Muscle of leg (tissue), 11 donors: ENCODE data around the gene PDZRN3. TPM values are rescaled to one million over a fixed set of nuclear protein-coding genes. Genes with fewer than 3 reads are reported as not detected.

Source experiments
- DNase-seq: peaks from one replicate; pipeline ENCODE4 v3.0.0; 2013
- H3K27ac ChIP-seq: one replicate; pipeline ENCODE4 v1.5.1; 2013; ENCODE audit warnings: mild to moderate bottlenecking, low read length, control low read depth
- H3K27me3 ChIP-seq: one replicate; pipeline ENCODE4 v1.6.1; 2013; ENCODE audit warnings: low read length; ENCODE audit not compliant: control insufficient read depth, insufficient read depth
- H3K36me3 ChIP-seq: one replicate; pipeline ENCODE4 v1.6.1; 2013; ENCODE audit warnings: low read length; ENCODE audit not compliant: control insufficient read depth, insufficient read depth
- H3K4me1 ChIP-seq: one replicate; pipeline ENCODE4 v1.6.1; 2013; ENCODE audit warnings: low read length; ENCODE audit not compliant: control insufficient read depth, insufficient read depth
- H3K4me3 ChIP-seq: one replicate; pipeline ENCODE4 v1.5.1; 2013; ENCODE audit warnings: low read length, control low read depth
- H3K9me3 ChIP-seq: replicated peaks from 2 replicates; pipeline ENCODE4 v1.6.1; 2013; ENCODE audit warnings: low read depth, low read length; ENCODE audit not compliant: control insufficient read depth
- WGBS: methylation state at CpG from one replicate; pipeline ENCODE4 v1.1.5; 2013; ENCODE audit warnings: missing lambda C conversion rate; ENCODE audit not compliant: insufficient coverage; 5-methylcytosine and 5-hydroxymethylcytosine counted together
- polyA plus RNA-seq, 8 donors: library from polyadenylated mRNA; unstranded; fragments of 120-200 nt; gene quantifications; one replicate each; pipeline versions ENCODE4 v1.2.1 to v1.2.3, GENCODE V29; 2013; ENCODE audit warnings: inconsistent platforms in 1 of 8, low replicate concordance in 1 of 8; ENCODE audit not compliant: insufficient read length in 8 of 8, insufficient read depth in 1 of 8
- total RNA-seq: library from RNA; stranded (reverse); fragments of 120-200 nt; gene quantifications from one replicate; pipeline ENCODE4 v1.2.4, GENCODE V29; 2013

The PDZRN3 gene
- total and polyA plus RNA-seq, 9 donors, result 57.1 to 96.4 (median 79.7) TPM

DNA sequence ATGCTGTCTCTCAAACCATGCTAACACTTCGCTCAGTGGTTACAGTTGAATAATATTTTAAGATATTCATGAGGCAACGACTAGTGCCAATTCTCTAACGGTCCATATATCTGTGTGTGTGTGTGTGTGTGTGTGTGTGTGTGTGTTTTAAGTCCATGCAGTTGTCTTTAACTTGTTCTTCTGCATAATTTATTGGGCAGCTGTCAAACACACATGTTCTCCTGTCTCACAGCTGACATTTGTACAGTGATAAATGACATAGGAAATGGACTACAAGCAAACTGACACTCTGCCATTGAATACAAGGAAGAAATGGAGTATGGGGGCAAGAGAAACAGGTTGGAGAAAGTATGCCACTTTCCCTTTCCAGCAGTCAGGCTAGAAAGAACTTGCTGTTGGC lies 172.0 kb downstream of the PDZRN3 start:
- no CpG with 5 or more reads among the region's 3 CpGs for WGBS
- peak; percentile 72 for DNase-seq
- no peak overlapping the region for H3K4me3 ChIP-seq
- peaks cover 17% of the 10 kb centered on the region for H3K4me1 ChIP-seq
- no peak overlapping the region for H3K27ac ChIP-seq
- no peaks in the 10 kb centered on the region for H3K9me3 ChIP-seq
- no peaks in the 10 kb centered on the region for H3K36me3 ChIP-seq
- H3K27me3 ChIP-seq, result no peaks in the 10 kb centered on the region

DNA sequence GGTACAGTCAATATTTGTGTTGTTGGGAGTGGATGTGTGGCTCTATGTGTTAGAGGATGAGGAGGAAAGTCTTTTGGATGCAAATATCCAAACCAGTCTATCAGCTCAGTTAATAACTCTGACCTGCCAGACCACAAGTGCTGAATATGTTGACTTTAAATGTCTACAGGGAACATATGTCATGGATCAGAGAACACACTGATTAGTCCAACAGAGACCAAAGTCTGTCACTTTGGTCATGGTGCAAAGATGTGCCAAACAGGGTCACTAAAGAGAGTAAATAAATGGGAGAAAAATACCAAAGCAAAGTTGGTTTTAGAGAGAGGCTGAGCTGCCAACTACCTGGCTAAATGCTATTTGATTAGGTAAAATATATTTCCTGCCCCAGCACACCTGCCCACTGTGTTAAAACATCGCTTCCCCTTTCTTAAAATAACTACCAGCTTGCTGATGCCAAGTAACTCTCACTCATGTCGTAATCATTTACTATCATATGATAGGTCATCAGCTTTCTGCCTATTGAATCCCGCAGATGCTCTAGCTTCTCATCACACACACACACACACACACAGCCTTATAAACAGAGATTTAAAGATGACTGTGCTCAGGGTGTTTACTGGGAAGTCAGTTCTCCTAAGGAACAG lies 173.3 kb downstream of the PDZRN3 start:
- H3K36me3 ChIP-seq, result no peaks in the 10 kb centered on the region
- no peak overlapping the region for H3K27ac ChIP-seq
- peaks cover 17% of the 10 kb centered on the region for H3K4me1 ChIP-seq
- H3K27me3 ChIP-seq, result no peaks in the 10 kb centered on the region
- H3K4me3 ChIP-seq, result no peak overlapping the region
- WGBS, result 44% methylated on average over 2 of the region's 3 CpGs
- no peaks in the 10 kb centered on the region for H3K9me3 ChIP-seq
- DNase-seq, result no peak

DNA sequence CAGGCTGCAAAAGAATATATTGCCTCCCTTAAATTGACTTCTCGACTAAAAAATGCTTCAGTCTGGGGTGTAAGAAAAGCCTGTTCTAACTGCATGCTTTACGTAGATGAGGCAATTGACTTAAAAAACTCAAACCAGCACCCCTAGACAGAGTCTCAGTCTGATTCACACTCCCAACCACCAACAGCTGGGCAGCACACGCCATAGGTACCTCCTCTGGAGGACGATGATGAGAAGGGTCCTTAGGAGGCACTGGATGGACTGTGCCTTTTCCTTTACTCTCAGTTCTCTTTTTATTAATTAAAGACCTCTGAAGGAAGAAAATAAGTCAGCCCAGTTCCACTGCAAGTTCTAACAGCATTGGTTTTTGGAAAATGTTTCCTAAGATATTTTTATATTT lies 175.0 kb downstream of the PDZRN3 start:
- no peaks in the 10 kb centered on the region for H3K27me3 ChIP-seq
- H3K36me3 ChIP-seq, result no peaks in the 10 kb centered on the region
- peaks cover 17% of the 10 kb centered on the region for H3K4me1 ChIP-seq
- no peak overlapping the region for H3K27ac ChIP-seq
- H3K4me3 ChIP-seq, result no peak overlapping the region
- H3K9me3 ChIP-seq, result no peaks in the 10 kb centered on the region
- WGBS, result no CpG with 5 or more reads among the region's 4 CpGs
- no peak for DNase-seq

GRCh38 chr3:73448761-73449301 lies 175.9 kb downstream of the PDZRN3 start:
- no CpG with 5 or more reads among the region's 4 CpGs for whole genome bisulfite sequencing
- DNase-seq, result no peak
- Histone ChIP-seq H3K4me1 (peaks cover 12% of the 10 kb centered on the region), H3K36me3 (no peaks in the 10 kb centered on the region), H3K4me3 (no peak overlapping the region), H3K27ac (no peak overlapping the region), H3K9me3 (no peaks in the 10 kb centered on the region), H3K27me3 (no peaks in the 10 kb centered on the region)

GRCh38 chr3:73448041-73448440 lies 176.7 kb downstream of the PDZRN3 start:
- H3K27me3 ChIP-seq, result no peaks in the 10 kb centered on the region
- no peaks in the 10 kb centered on the region for H3K9me3 ChIP-seq
- peaks cover 14% of the 10 kb centered on the region for H3K4me1 ChIP-seq
- 88% methylated on average over 1 of the region's 2 CpGs for WGBS
- H3K27ac ChIP-seq, result no peak overlapping the region
- H3K36me3 ChIP-seq, result no peaks in the 10 kb centered on the region
- no peak overlapping the region for H3K4me3 ChIP-seq
- DNase-seq, result no peak

DNA sequence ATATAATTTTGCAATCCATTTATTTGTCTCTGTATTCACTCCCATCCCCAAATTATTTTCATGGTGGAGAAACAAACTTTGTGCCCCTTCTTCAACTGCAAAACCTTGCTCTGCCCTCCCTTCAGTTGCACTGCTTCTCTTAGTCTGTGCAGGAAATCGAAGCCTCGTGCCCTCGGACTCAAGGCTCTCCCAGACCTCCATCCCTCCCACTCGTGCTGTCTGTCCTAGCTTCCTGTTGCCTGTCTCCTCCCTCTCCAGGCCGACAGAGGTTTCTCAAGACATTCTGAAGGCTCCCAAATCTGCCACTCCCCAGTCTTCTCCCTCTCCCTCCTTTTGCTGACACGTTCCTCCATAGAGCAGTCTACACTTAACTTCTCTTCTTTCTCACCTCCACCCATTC lies 177.6 kb downstream of the PDZRN3 start:
- no peak for DNase-seq
- H3K9me3 ChIP-seq, result no peaks in the 10 kb centered on the region
- H3K4me1 ChIP-seq, result peaks cover 12% of the 10 kb centered on the region
- H3K27ac ChIP-seq, result no peak overlapping the region
- H3K27me3 ChIP-seq, result no peaks in the 10 kb centered on the region
- no peak overlapping the region for H3K4me3 ChIP-seq
- 59% methylated on average over 6 of the region's 6 CpGs for WGBS
- H3K36me3 ChIP-seq, result no peaks in the 10 kb centered on the region

GRCh38 chr3:73446467-73447110 lies 178.2 kb downstream of the PDZRN3 start:
- no peak overlapping the region for H3K27ac ChIP-seq
- no peak overlapping the region for H3K4me3 ChIP-seq
- H3K36me3 ChIP-seq, result peaks cover 5% of the 10 kb centered on the region
- no peak for DNase-seq
- no peaks in the 10 kb centered on the region for H3K9me3 ChIP-seq
- WGBS, result 100% methylated on average over 3 of the region's 10 CpGs
- H3K27me3 ChIP-seq, result no peaks in the 10 kb centered on the region
- H3K4me1 ChIP-seq, result peaks cover 8% of the 10 kb centered on the region

DNA sequence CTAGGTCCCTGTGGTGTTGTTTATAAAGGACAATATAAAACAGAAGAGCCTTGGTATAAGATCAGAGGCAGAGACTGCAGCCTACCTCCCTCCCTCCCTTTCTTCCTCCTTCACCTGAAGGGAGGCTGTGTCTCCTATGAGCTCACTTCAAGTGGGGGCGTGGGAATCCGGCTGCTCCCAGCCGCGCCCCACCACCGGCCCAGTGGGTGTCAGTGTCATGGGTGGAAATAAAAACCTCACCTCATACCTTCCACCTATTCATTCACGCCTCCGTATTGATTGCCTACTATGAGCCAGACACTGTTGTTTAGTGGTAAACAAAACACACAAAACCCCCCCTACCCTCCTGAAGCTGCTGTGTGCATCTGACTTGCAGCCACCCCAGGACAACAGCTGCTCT lies 181.9 kb downstream of the PDZRN3 start:
- Histone ChIP-seq H3K27me3 (no peaks in the 10 kb centered on the region), H3K27ac (no peak overlapping the region), H3K4me1 (peaks cover 17% of the 10 kb centered on the region), H3K36me3 (peaks cover 11% of the 10 kb centered on the region), H3K9me3 (no peaks in the 10 kb centered on the region), H3K4me3 (no peak overlapping the region)
- 100% methylated on average over 2 of the region's 7 CpGs for WGBS
- DNase-seq, result no peak

DNA sequence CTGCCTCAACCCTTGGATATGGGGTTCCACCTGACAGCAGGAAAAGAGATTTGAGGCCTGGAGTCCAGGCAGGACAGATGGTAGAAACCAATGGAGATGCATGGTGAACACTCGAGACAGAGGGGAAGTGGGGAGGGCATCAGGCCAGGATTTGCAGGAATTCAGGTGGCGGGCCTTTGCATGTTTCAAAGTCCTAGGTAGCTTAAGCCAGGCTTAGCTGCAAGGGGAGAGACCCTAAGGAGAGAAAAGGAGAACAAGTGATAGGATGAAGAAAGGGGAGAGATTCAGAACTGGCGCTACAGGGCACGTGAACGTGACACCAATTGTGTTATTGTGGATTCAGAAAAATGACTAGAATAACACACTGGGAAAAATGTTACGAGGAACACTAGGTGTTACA lies 182.6 kb downstream of the PDZRN3 start:
- Histone ChIP-seq H3K4me1 (peaks cover 17% of the 10 kb centered on the region), H3K4me3 (no peak overlapping the region), H3K36me3 (peaks cover 11% of the 10 kb centered on the region), H3K27ac (no peak overlapping the region), H3K27me3 (no peaks in the 10 kb centered on the region), H3K9me3 (no peaks in the 10 kb centered on the region)
- DNase-seq, result no peak
- WGBS, result 79% methylated on average over 6 of the region's 6 CpGs

DNA sequence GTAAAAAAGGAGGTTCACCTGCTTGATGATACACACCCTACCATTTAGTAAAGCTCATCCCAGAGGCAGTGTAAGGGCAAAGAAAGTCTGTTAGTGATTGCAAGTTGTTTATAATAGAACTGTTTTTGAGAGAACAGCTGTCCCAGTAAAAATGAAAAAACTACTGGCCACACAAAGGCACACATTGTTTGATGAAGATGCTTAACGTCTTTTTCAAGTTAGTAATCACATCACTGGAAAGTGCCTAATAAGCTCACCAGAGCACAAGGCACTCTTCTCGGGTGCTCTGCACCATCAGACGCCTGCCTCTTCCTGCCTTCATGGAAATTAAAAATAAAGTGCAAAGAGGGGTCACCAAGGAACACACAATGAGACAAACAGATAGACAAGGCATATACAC lies 186.9 kb downstream of the PDZRN3 start:
- WGBS, result no CpG with 5 or more reads among the region's 3 CpGs
- Histone ChIP-seq H3K27me3 (no peaks in the 10 kb centered on the region), H3K9me3 (no peaks in the 10 kb centered on the region), H3K4me1 (peaks cover 23% of the 10 kb centered on the region), H3K27ac (peak overlapping the region; percentile 67), H3K4me3 (no peak overlapping the region), H3K36me3 (peaks cover 11% of the 10 kb centered on the region)
- DNase-seq, result peak; percentile 63
